GM23338 (cell line): ENCODE results near the gene ADAMTSL5. TPM values are rescaled to one million over a fixed set of nuclear protein-coding genes. Genes with fewer than 3 reads are reported as not detected.

Experiments used
- ATAC-seq: fragments of 200-7000 bp; cut with Tn5 transposase; 3 replicates; pipeline ENCODE4 v1.9.1; 2020
- DNase-seq: peaks from one replicate; pipeline ENCODE4 v3.0.0-alpha.2; 2015; ENCODE audit warnings: low spot score
- H2AFZ ChIP-seq: fragments of 200-600 bp; sonication (generic); 2 replicates; pipeline ENCODE4 v1.8.0; 2016; ENCODE audit warnings: antibody characterized with exemption, mild to moderate bottlenecking, moderate library complexity
- H3F3A ChIP-seq: fragments of 200-600 bp; sonication (generic); replicated peaks from 2 replicates; pipeline ENCODE4 v1.8.0; 2017; ENCODE audit warnings: antibody characterized with exemption, mixed run types, low read depth
- H3K27ac ChIP-seq: fragments of 200-600 bp; sonication (generic); 2 replicates; pipeline ENCODE4 v1.6.1; 2016; ENCODE audit warnings: low read depth
- H3K27me3 ChIP-seq: fragments of 200-600 bp; sonication (generic); 2 replicates; pipeline ENCODE4 v1.8.0; 2016; ENCODE audit warnings: mild to moderate bottlenecking, mixed run types, moderate library complexity; ENCODE audit not compliant: insufficient read depth
- H3K36me3 ChIP-seq: fragments of 200-600 bp; sonication (generic); 2 replicates; pipeline ENCODE4 v1.8.0; 2016; ENCODE audit warnings: mild to moderate bottlenecking; ENCODE audit not compliant: insufficient read depth
- H3K4me1 ChIP-seq: fragments of 200-600 bp; sonication (generic); 2 replicates; pipeline ENCODE4 v1.8.0; 2016; ENCODE audit warnings: mild to moderate bottlenecking, moderate library complexity; ENCODE audit not compliant: insufficient read depth
- H3K4me2 ChIP-seq: fragments of 200-600 bp; sonication (generic); 2 replicates; pipeline ENCODE4 v1.7.1; 2017; ENCODE audit warnings: mixed run types
- H3K4me3 ChIP-seq: fragments of 200-600 bp; sonication (generic); 2 replicates; pipeline ENCODE4 v1.6.1; 2016; ENCODE audit warnings: mixed run types
- H3K79me2 ChIP-seq: fragments of 200-600 bp; sonication (generic); replicated peaks from 2 replicates; pipeline ENCODE4 v1.8.0; 2017; ENCODE audit warnings: mild to moderate bottlenecking; ENCODE audit not compliant: insufficient read depth
- H3K9me2 ChIP-seq: fragments of 200-600 bp; sonication (generic); 2 replicates; pipeline ENCODE4 v1.8.0; 2017; ENCODE audit not compliant: insufficient read depth
- H4K20me1 ChIP-seq: fragments of 200-600 bp; sonication (generic); replicated peaks from 2 replicates; pipeline ENCODE4 v1.8.0; 2017; ENCODE audit warnings: mild to moderate bottlenecking; ENCODE audit not compliant: insufficient read depth
- H3K27ac Mint-ChIP-seq: 2 replicates; pipeline ENCODE4 v1.8.0; 2020; ENCODE audit warnings: inconsistent platforms, mild to moderate bottlenecking, moderate library complexity, mixed read lengths
- H3K27me3 Mint-ChIP-seq: 3 replicates; pipeline ENCODE4 v1.8.0; 2022; ENCODE audit warnings: low read depth, mild to moderate bottlenecking, moderate library complexity, mixed read lengths, inconsistent platforms; ENCODE audit not compliant: insufficient read depth, poor library complexity
- H3K36me3 Mint-ChIP-seq: 3 replicates; pipeline ENCODE4 v1.8.0; 2021; ENCODE audit warnings: low read depth, mild to moderate bottlenecking, inconsistent platforms, moderate library complexity, mixed read lengths
- H3K4me1 Mint-ChIP-seq: 3 replicates; pipeline ENCODE4 v1.8.0; 2020; ENCODE audit warnings: mild to moderate bottlenecking, inconsistent platforms, mixed read lengths
- H3K4me3 Mint-ChIP-seq: 3 replicates; pipeline ENCODE4 v1.8.0; 2021; ENCODE audit warnings: moderate library complexity, mild to moderate bottlenecking, inconsistent platforms, mixed read lengths
- H3K9me3 Mint-ChIP-seq: 3 replicates; pipeline ENCODE4 v1.8.0; 2020; ENCODE audit warnings: moderate library complexity, mild to moderate bottlenecking, inconsistent platforms, mixed read lengths
- CREB1 ChIP-seq: fragments of 250-450 bp; sonication (Bioruptor Pico); IDR thresholded peaks from 2 replicates; pipeline ENCODE4 v1.5.0; 2020; ENCODE audit warnings: low read depth, mild to moderate bottlenecking, moderate library complexity
- ETS1 ChIP-seq: IDR thresholded peaks from 2 replicates; pipeline ENCODE4 v1.6.1; 2016; ENCODE audit warnings: antibody characterized with exemption
- EZH2 ChIP-seq: fragments of 200-600 bp; sonication (generic); IDR thresholded peaks from one replicate; pipeline ENCODE4 v1.8.0; 2017; ENCODE audit warnings: antibody characterized with exemption, mild to moderate bottlenecking, low read depth; ENCODE audit not compliant: unreplicated experiment
- EZH2phosphoT487 ChIP-seq: fragments of 200-600 bp; sonication (generic); IDR thresholded peaks from one replicate; pipeline ENCODE4 v1.8.1; 2018; ENCODE audit warnings: antibody characterized with exemption; ENCODE audit not compliant: unreplicated experiment
- JUNB ChIP-seq: IDR thresholded peaks from one replicate; pipeline ENCODE4 v1.6.1; 2016; ENCODE audit warnings: antibody characterized with exemption; ENCODE audit not compliant: unreplicated experiment
- NANOG ChIP-seq: IDR thresholded peaks from 2 replicates; pipeline ENCODE4 v1.6.1; 2016; ENCODE audit warnings: antibody characterized with exemption, borderline replicate concordance
- POLR2AphosphoS5 ChIP-seq: IDR thresholded peaks from 2 replicates; pipeline ENCODE4 v1.6.1; 2016; ENCODE audit warnings: antibody characterized with exemption, low read depth
- STAT1 ChIP-seq: IDR thresholded peaks from one replicate; pipeline ENCODE4 v1.6.1; 2016; ENCODE audit warnings: antibody characterized with exemption; ENCODE audit not compliant: unreplicated experiment
- ZNF114 ChIP-seq: fragments of 250-450 bp; sonication (Bioruptor Pico); IDR thresholded peaks from 2 replicates; pipeline ENCODE4 v1.5.0; 2020; ENCODE audit warnings: mild to moderate bottlenecking, moderate library complexity
- ZNF331 ChIP-seq: fragments of 250-450 bp; sonication (Bioruptor Pico); IDR thresholded peaks from 2 replicates; pipeline ENCODE4 v1.5.0; 2020; ENCODE audit warnings: low read depth, mild to moderate bottlenecking, moderate library complexity
- polyA plus RNA-seq: library from polyadenylated mRNA; unstranded; fragments of >200 nt; fragmentation: Nextera tagmentation; extraction: Ambion mirVana; gene quantifications from 2 replicates; pipeline ENCODE4 v1.2.1, GENCODE V29; 2016
- total RNA-seq: library from RNA; depleted of rRNA; stranded (reverse); fragments of >200 nt; shearing (Covaris generic); gene quantifications from 2 replicates; pipeline ENCODE4 v1.2.3, GENCODE V29; 2014
- TF ChIP-seq, protein P1 (sequence below), 2 experiments: fragments of 200-600 bp in 1 of 2; sonication (generic) in 1 of 2; conservative IDR thresholded peaks; 2 replicates each; pipeline versions ENCODE4 v1.5.1 to v1.6.1; 2016 to 2017; ENCODE audit warnings: antibody characterized with exemption in 2 of 2, low read depth in 2 of 2, mild to moderate bottlenecking in 2 of 2, moderate library complexity in 1 of 2

Gene ADAMTSL5
- total and polyA plus RNA-seq, 2 experiments from 2014 or later: 0.10 to 0.97 TPM

DNA sequence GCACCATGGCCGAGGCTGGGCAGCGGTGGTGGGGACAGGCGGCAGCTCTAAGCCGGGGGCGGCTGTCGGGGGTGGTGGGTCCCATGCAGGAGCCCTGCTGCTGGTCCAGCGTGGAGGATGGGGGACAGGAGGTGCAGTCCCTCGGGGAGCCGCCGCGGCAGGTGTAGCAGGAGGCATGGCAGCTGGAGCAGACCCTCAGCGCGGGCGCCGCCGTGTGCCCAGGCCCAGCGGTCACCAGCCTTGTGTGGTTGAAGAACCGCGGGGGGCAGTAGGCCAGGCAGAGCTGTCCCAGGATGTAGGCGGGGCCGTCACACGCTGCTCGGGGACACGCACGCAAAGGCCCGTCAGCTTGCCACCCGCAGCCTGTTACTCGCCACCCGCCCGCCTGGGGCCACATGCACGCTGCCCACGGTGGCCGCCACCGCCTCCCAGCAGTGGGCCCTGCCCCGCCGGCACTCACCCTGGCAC, 30.9 kb downstream of the ADAMTSL5 start (continued):
- TF ChIP-seq POLR2AphosphoS5: no peak

- H3K9me2 ChIP-seq: no peaks in the 10 kb centered on the region
- Mint-ChIP-seq H3K27me3 (peaks cover 6% of the 10 kb centered on the region), H3K4me1 (peaks cover 4% of the 10 kb centered on the region; the same call in 2 of the 3 replicates), H3K36me3 (peaks cover 6% of the 10 kb centered on the region; the same call in 2 of the 3 replicates), H3K9me3 (no peaks in the 10 kb centered on the region; the same call in 2 of the 3 replicates), H3K4me3 (no peak overlapping the region), H3K27ac (no peak overlapping the region)
- peaks cover 12% of the 10 kb centered on the region; the same call in 1 of the 2 replicates for H3F3A ChIP-seq
- no peak overlapping the region for H2AFZ ChIP-seq
- 0 out of 2 replicates have a peak, but pooled peaks cover 5% of the 10 kb centered on the region for H3K36me3 ChIP-seq
- ATAC-seq: no peak
- no peak for DNase-seq
- H4K20me1 ChIP-seq: peaks cover 17% of the 10 kb centered on the region
- H3K27me3 ChIP-seq: no peaks in the 10 kb centered on the region
- TF ChIP-seq ETS1 (no peak), NANOG (no peak), CREB1 (CRISPR knock-in tag) (no peak), EZH2phosphoT487 (no peak), POLR2AphosphoS5 (no peak), STAT1 (no peak), ZNF331 (no peak)
- H3K79me2 ChIP-seq: peaks cover 19% of the 10 kb centered on the region
- H3K4me3 ChIP-seq: no peak overlapping the region
- H3K4me2 ChIP-seq: no peak overlapping the region
- H3K4me1 ChIP-seq: peaks cover 4% of the 10 kb centered on the region; the same call in 1 of the 2 replicates
- no peak overlapping the region for H3K27ac ChIP-seq
Measured at GRCh38 chr19:1481224-1481892, 31.5 kb downstream of the ADAMTSL5 start.

- peak; percentile 89 for ATAC-seq
- Mint-ChIP-seq H3K9me3 (no peaks in the 10 kb centered on the region; the same call in 2 of the 3 replicates), H3K4me3 (peak within 1 kb of the TSS; percentile 97), H3K27me3 (peaks cover 4% of the 10 kb centered on the region), H3K4me1 (peaks cover 4% of the 10 kb centered on the region; the same call in 2 of the 3 replicates), H3K36me3 (peaks cover 6% of the 10 kb centered on the region; the same call in 2 of the 3 replicates), H3K27ac (peak within 1 kb of the TSS; percentile 97)
- peaks cover 4% of the 10 kb centered on the region; the same call in 1 of the 2 replicates for H3K4me1 ChIP-seq
- peaks cover 17% of the 10 kb centered on the region; the same call in 1 of the 2 replicates for H3F3A ChIP-seq
- H3K36me3 ChIP-seq: 0 out of 2 replicates have a peak, but pooled peaks cover 5% of the 10 kb centered on the region
- peaks cover 19% of the 10 kb centered on the region for H4K20me1 ChIP-seq
- peak within 1 kb of the TSS; percentile 70; the same call in 1 of the 2 replicates for H3K27ac ChIP-seq
- no peaks in the 10 kb centered on the region for H3K27me3 ChIP-seq
- DNase-seq: peak; percentile 98
- peak within 1 kb of the TSS; percentile 89 for H3K4me2 ChIP-seq
- H3K79me2 ChIP-seq: peaks cover 19% of the 10 kb centered on the region
- peak within 1 kb of the TSS; percentile 92; the same call in 1 of the 2 replicates for H2AFZ ChIP-seq
- peak within 1 kb of the TSS; percentile 80 for H3K4me3 ChIP-seq
- H3K9me2 ChIP-seq: no peaks in the 10 kb centered on the region
- TF ChIP-seq ZNF114 (CRISPR knock-in tag): no peak
- no peak for TF ChIP-seq EZH2
- peak; percentile 84 for TF ChIP-seq POLR2AphosphoS5
- TF ChIP-seq ETS1: peak; percentile 53; the same call in 1 of the 2 replicates
- TF ChIP-seq, protein P1, sequence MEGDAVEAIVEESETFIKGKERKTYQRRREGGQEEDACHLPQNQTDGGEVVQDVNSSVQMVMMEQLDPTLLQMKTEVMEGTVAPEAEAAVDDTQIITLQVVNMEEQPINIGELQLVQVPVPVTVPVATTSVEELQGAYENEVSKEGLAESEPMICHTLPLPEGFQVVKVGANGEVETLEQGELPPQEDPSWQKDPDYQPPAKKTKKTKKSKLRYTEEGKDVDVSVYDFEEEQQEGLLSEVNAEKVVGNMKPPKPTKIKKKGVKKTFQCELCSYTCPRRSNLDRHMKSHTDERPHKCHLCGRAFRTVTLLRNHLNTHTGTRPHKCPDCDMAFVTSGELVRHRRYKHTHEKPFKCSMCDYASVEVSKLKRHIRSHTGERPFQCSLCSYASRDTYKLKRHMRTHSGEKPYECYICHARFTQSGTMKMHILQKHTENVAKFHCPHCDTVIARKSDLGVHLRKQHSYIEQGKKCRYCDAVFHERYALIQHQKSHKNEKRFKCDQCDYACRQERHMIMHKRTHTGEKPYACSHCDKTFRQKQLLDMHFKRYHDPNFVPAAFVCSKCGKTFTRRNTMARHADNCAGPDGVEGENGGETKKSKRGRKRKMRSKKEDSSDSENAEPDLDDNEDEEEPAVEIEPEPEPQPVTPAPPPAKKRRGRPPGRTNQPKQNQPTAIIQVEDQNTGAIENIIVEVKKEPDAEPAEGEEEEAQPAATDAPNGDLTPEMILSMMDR (conservative IDR thresholded peaks at IDR 0.05; ENCODE audit: low read depth in 2 of 2): no peak
- TF ChIP-seq JUNB: no peak
- no peak for TF ChIP-seq EZH2phosphoT487
Measured at GRCh38 chr19:1478934-1479707, 33.7 kb downstream of the ADAMTSL5 start, which contains the start of gene C19orf25. C19orf25 (minus strand) TSS chr19:1479215; CDS start chr19:1478903, 312 bp downstream.
